ENCODE data around the gene HAGHL.
"Not testable (repeated sequence)": the region's sequence is repeated elsewhere in the genome, so short reads cannot be mapped to it uniquely, and the experiment has no call there.

Gene HAGHL

DNA sequence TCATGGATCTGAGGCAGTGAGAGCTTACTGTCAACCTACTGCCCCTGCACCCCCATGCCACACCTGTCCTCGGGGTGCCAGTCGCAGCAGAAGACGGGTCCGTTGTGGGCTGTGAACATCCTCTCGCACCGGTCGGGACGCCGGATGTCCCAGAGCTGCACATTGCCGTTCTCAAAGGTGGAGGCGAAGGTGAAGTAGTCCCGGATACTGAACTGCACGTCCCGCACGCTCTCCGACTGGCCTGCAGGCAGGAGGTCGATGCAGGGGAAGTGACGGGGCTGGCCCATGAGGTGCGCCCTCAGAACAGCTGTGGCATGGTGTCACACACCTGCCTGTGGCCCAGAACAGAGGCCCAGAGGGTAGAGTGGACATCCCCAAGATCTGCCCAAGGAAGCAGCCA is 39.4 kb upstream of the HAGHL start:
- no peak for DNase-seq (ENCODE audit: low spot score)

- DNase-seq (ENCODE audit: low spot score), result no peak
Measured at GRCh38 chr16:689175-689897, 37.6 kb upstream of the HAGHL start.

DNA sequence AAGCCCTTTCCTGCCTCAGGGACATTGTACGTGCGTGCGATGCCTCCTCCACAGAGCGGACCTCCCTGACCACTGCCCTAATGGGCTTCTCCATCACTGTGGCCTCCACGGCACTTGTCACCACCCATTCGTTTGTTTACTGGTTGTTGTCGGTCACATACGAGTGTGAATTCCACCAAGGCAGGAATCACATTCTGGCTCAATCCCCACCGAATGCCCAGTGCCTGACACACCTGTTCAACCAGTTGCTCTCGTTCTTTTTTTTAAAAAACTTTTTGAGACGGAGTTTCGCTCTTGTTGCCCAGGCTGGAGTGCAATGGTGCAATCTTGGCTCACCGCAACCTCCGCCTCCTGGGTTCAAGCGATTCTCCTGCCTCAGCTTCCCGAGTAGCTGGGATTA is 35.7 kb upstream of the HAGHL start:
- not testable (repeated sequence) for DNase-seq (ENCODE audit: low spot score)

DNA sequence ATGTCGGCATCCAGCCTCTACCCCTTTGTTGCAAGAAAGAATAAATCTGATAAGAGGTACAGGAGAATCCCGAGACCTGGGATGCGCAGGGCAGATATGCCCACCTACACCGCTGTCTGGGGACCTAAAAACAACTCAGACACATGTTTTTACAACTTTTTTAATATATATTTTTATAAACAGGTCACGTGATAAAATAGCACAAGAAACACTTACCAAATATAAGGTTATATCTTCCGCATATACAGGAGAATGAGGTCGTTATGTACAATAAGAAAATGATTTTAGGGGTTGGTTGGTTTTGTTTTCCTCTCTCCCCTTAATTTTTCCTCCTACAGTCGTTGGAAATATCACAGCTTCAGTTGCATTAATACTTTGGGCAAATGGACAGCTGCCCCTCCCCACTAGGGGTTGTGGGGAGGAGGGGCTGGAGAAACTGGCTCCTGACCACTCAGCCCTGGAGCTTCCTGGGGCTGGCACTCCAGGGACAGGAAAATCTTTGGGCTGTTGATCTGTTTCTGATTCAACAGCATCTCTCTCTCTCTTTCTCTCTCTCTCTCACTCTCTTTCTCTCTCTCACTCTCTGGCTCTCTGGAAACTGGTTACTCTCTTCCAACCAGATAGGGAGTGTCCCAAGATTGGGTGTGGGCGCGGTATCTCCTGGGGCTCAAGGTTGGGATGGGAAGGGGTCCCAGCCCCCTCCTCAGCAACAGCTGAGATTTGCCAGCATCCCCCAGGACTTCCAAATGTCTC is 34.4 kb upstream of the HAGHL start:
- no peak for DNase-seq (ENCODE audit: low spot score)

DNA sequence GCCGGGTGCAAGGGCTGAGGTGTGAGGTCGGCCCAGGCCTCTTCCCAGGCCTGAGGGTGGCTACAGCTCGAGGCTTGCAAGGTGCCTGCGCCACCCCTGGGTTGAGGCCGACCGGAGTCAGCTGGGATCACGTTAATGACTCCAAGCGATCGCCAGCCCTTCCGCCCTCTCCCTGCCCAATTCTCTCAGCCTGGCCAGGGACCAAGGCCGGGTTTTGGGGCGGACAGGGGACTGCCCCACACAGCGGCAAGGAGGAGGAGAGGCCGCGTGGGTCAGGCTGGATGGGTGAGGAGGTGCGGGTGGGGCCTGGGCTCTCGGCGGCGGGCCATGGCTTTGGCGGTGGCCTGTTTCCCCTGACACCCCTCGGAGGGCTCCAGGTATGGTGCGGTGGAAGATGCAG is 33.5 kb upstream of the HAGHL start:
- no peak for DNase-seq (ENCODE audit: low spot score)

DNA sequence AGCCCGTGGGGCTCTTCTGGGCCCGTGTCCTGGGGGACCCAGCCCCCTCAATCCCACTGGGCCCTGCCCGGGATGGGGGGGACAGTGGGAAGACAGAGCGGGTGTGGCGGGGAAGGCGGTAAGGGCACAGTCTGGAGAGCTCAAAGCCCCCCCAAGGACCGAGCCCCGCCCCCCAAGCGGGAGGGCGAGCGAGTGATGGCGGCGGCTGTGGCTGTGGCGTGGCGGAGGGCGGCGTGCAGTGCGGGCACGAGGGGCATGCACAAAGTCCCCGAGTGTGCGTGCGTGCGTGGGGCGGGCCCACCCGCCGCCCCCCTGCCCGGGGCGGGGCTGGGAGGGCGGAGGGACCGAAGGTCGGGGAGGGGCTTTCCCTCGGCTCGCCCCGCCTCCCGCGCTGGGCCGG is 33.1 kb upstream of the HAGHL start:
- DNase-seq (ENCODE audit: low spot score), result no peak

- no peak for DNase-seq (ENCODE audit: low spot score)
Measured at GRCh38 chr16:694187-694862, 32.6 kb upstream of the HAGHL start.

- no peak for DNase-seq (ENCODE audit: low spot score)
Measured at GRCh38 chr16:694863-695354, 32.0 kb upstream of the HAGHL start.

DNA sequence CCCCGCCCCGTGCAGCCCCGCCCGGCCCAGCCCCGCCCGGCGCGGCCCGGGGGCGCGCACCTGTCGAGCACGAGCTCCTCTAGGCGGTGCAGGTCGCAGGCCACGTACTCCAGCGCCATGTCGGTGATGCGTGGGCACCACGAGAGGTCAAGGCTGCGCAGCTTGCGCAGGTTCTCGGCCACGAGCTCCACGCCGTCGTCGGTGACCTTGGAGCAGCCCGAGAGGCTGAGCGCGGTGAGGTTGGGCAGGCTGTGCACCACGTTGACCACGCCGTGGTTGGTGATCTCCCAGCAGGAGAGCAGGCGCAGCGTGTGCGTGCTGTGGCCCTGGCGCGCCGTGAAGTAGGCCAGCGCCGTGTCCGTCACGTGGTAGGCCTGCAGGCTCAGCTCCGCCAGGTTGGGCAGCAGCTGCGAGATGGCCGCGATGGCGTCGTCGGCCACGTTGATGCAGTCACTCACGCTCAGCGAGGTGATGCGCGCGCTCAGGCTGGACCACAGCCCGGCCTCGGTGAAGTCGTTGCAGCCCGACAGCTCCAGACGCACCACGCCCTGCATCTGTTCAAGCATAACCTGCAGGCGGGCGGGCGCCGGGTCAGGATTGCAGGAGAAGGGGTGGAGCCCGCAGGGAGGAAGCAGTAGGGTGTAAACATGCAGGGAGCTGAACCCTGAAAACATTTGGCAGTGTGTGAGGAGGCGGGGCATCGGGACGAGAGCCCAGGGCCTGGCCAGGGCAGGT is 31.4 kb upstream of the HAGHL start:
- no peak for DNase-seq (ENCODE audit: low spot score)

DNA sequence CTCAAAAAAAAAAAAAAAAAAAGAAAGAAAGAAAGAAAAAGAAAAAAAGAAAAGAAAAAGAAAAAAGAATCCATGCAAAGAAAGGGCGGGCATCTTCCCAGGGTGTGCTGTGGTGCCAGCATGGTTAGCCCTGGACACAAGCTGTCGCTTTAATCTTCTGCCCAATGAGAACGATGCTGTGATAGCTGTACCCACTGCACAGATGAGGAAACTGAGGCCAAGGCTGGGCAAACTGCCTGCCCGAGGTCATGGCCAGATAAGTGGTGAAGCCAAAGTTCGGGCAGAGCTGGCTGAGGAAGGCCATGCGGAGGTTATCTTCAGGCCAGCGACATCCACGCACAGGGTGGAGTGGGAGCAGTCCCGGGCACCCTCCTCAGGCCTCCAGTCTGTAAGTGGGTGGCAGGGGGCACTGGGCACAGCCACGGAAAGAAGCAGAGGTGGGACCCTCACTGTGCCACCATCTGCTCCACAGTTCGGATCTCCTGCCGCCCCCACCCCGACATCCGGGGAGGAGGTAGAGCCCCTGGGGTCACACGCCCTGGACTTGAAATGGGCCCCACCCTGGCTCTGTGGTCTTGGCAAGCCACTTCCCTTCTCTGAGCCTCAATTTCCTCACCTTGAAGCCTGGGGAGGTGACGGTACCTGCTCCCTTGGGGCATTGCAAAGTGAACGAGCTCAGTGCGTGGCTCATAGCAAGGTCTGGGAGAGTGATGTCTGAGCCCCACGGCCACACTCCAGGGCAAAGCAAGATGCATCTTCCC is 27.8 kb upstream of the HAGHL start:
- no peak for DNase-seq (ENCODE audit: low spot score)

- no peak for DNase-seq (ENCODE audit: low spot score)
Measured at GRCh38 chr16:700684-701584, 26.0 kb upstream of the HAGHL start.

GRCh38 chr16:702341-702740 is 24.6 kb upstream of the HAGHL start:
- no peak for DNase-seq (ENCODE audit: low spot score)

- DNase-seq (ENCODE audit: low spot score), result no peak
Measured at GRCh38 chr16:703406-703805, 23.5 kb upstream of the HAGHL start.

GRCh38 chr16:704047-704446 is 22.9 kb upstream of the HAGHL start:
- DNase-seq (ENCODE audit: low spot score), result no peak

GRCh38 chr16:704552-705380 is 22.1 kb upstream of the HAGHL start:
- DNase-seq (ENCODE audit: low spot score), result no peak

- no peak for DNase-seq (ENCODE audit: low spot score)
Measured at GRCh38 chr16:705431-706188, 21.3 kb upstream of the HAGHL start, which contains the start of gene FBXL16. FBXL16 (minus strand) TSS chr16:705801; CDS start chr16:697405, 8,396 bp downstream.

- no peak for DNase-seq (ENCODE audit: low spot score)
Measured at GRCh38 chr16:706189-707061, 20.5 kb upstream of the HAGHL start.
